ENCODE data around the gene ZIC5.
A peak's percentile ranks its signal among the peaks of the same experiment; 100 is the strongest.

Gene ZIC5

DNA sequence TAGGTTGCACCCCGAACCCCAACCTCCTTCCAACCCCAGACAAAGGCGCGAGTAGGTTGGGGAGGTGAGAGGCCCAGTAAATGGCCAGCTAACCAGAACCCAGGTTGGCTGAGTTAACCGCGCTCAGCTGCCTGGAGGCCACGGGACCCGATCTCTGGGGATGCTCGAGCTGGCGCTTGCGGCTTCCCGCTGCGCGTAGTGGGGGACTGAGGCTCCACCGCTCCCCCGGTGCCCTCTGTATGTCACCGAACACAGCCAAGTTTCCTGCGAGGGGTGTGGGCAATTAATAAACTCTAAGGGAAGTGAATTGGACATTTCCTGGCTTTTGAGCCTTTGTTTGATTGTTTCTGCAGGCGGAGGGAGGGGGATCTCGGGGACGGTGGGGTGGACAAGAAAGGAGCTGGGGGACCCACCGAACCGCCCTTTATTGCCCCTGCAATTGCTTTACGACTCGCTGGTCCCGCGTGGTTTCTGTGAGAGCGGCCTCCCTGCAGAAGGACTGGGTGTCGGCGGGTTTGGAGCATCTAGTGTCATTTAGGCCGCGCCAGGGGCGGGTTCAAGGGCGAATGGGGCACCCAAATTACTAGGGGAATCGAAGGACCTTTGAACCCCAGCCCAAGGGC lies 3.5 kb upstream of the ZIC5 start:
- peak in 1 of 2 experiments; percentile 3 for DNase-seq (ENCODE audit: low spot score in 2 of 2)
- Histone ChIP-seq H3K4me3 (no peak overlapping the region), H3K27me3 (ENCODE audit: low read depth) (no peaks in the 10 kb centered on the region), H3K4me1 (no peaks in the 10 kb centered on the region; the same call in 1 of the 2 replicates), H3K9me3 (no peaks in the 10 kb centered on the region), H3K36me3 (replicated peaks) (no peaks in the 10 kb centered on the region)
- in situ Hi-C loops (cut with MboI; ENCODE audit: low sequenced_read_pairs), result no loop called here

DNA sequence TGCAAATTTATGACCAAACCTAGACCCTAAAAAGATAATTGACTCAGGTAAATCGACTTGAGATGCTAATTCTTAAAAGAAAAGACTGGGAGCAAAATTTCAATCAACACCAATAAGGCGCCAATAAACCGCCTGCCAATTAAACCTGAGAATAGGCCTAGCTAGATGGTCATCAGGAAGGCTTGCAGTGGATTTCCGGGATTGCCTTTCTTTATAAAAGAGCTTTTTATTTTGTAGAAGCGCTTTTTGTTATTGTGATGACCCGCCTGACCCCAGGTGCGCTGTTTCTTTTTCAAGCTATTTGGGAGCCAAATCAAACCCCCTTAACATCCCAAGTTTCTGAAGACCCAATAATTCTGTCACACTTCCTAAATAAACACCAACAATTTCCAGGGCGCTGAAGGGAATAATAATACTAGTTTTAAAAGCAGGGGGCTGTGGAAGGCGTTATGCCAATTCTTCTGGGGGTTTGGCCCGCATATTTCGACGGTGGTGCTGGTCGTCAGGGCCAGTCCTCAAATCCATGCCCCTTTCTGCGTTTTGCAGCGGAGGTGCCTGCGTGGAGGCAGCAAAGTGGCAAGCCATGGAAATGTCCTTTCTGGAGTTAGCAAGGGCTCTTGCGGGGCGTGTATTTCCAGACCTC lies 2.9 kb upstream of the ZIC5 start:
- no peaks in the 10 kb centered on the region for H3K36me3 ChIP-seq (replicated peaks)
- H3K27me3 ChIP-seq (ENCODE audit: low read depth), result no peaks in the 10 kb centered on the region
- no peaks in the 10 kb centered on the region for H3K9me3 ChIP-seq
- H3K4me3 ChIP-seq, result no peak overlapping the region
- no peaks in the 10 kb centered on the region; the same call in 1 of the 2 replicates for H3K4me1 ChIP-seq
- in situ Hi-C loops (cut with MboI; ENCODE audit: low sequenced_read_pairs), result no loop called here
- peak in 1 of 2 experiments; percentile 4 for DNase-seq (ENCODE audit: low spot score in 2 of 2)

DNA sequence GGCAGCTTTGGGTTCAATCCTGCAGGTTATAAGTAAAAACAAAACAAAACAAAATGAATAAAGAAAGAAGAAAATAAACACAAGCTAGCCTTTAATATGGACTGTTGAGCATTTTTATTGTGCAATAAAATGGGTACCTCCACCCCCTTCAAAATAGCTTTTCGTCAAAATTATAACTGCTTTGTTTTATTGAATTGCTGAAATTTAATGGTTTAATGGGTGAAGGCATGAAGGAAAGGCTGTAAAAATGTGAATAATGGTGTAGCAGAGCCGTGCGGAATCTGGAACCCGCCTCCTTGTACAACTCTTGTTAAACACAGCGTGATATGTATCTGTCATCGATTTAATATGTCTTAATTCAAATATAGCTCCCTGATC lies 2.2 kb upstream of the ZIC5 start:
- H3K4me1 ChIP-seq, result peaks cover 6% of the 10 kb centered on the region; the same call in 1 of the 2 replicates
- DNase-seq (ENCODE audit: low spot score in 2 of 2), result no peak
- 0 out of 2 replicates have a peak, but pooled peaks cover 6% of the 10 kb centered on the region for H3K36me3 ChIP-seq (replicated peaks)
- in situ Hi-C loops (cut with MboI; ENCODE audit: low sequenced_read_pairs), result no loop called here
- H3K9me3 ChIP-seq, result no peaks in the 10 kb centered on the region
- no peaks in the 10 kb centered on the region for H3K27me3 ChIP-seq (ENCODE audit: low read depth)
- H3K4me3 ChIP-seq, result no peak overlapping the region

DNA sequence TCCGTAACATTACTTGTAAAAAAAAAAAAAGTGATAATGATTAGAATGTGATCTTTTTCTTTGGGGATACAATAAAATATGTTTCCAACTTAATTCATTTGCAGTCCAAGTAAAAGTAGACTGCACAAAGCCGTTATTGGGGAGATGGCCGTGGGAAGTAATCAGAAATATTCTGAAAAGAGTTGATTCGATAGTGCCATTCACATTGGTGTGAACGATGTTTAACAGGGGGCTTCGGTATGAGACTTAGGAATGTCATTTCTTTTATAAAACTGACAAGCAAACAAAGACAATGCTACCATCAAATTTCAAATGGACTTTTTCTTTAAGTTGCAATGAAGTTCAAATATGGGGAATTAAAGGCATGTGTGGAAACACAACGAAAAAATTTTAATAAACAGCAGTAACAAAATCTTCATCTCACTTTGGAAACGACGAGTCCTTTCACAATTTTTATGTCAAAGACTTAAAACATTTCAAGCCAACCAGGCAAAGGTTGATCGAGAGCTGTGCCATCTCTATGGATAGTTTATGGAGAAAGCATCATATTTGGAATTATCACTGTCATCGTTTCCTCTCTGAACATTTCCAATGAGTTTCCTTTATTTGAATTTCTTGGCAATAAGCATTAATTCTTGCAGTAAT lies 1.7 kb upstream of the ZIC5 start:
- H3K4me1 ChIP-seq, result peaks cover 8% of the 10 kb centered on the region; the same call in 1 of the 2 replicates
- no peak overlapping the region for H3K4me3 ChIP-seq
- H3K36me3 ChIP-seq (replicated peaks), result 0 out of 2 replicates have a peak, but pooled peaks cover 6% of the 10 kb centered on the region
- DNase-seq (ENCODE audit: low spot score in 2 of 2), result no peak
- no peaks in the 10 kb centered on the region for H3K9me3 ChIP-seq
- no peaks in the 10 kb centered on the region for H3K27me3 ChIP-seq (ENCODE audit: low read depth)
- in situ Hi-C loops (cut with MboI; ENCODE audit: low sequenced_read_pairs), result no loop called here

DNA sequence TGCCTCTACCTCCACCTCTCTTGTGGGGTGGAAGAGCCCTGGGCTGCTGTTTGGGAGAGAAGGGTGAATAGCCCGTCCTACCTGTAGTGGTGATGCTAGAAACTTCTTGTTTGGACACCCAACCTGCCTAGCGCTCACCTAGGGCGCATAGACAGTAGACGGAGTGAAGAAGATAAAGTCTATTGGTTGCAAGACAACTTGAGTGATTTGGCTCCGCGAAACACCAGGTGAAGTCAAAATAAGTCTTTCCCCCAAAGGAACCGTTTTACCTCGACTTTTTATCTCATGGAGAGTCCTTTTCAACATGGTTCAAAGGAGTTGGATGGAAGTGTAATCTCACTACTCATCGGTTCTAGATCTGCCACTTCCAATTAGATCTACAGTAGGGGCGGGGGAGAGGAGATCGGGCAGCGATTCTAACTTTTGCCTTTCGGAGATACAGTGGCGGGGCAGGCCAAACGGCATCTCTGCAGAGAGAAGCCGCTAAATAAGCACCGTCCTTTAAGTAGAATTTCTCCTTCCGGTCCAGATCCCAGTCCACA lies 694 bp upstream of the ZIC5 start:
- in situ Hi-C loops (cut with MboI; ENCODE audit: low sequenced_read_pairs), result no loop called here

DNA sequence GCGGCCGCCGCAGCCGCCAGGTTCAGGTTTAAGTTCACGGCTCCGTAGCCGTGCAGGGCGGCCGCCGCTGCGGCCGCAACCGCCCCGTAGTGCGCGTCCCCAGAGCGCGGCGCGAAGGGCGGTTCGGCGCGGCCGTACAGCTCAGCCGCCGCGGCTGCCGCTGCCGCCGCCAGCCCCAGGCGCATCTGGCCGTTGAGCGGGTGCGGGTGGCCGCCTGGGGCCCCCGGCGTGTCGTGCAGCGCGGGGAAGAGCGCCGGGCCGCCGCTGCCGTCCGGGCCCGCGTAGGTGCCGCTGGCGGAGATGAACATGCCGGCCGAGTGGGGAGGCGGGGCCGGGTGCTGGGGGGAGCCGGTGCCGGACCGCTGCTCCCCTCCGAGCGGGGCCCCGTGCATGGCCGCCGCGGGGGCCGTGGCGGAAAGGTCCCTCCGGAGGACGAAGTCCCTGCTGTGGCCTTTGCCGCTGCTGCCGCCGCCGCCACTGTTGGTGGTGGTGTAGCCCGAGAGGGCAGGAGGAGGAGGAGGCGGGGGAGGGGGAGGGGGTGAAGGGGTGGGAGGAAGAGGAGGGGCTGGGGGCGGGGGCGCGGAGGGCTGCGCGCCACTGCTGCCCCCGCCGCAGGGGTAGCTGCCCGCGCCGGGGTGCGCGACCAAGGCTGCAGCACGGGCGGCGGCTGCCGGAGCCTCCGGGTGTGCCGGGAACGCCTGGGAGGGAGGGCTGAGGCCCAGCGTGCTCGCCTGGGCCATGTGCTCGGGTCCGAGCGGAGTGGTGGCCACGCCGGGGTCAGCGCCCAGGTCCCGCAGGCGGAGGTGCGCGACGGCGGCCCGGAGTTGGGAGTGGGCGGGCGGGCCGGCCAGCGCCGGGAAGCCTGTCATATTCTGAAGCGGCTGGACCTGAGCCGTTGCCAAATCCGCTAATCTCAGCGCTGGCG lies 654 bp downstream of the ZIC5 start:
- no peaks in the 10 kb centered on the region for H3K27me3 ChIP-seq (ENCODE audit: low read depth)
- in situ Hi-C loops (cut with MboI; ENCODE audit: low sequenced_read_pairs), result no loop called here
- DNase-seq (ENCODE audit: low spot score in 2 of 2), result peak; percentile 46 to 82
- peak overlapping the region; percentile 31 for H3K4me3 ChIP-seq
- H3K4me1 ChIP-seq, result peaks cover 12% of the 10 kb centered on the region; the same call in 1 of the 2 replicates
- no peaks in the 10 kb centered on the region for H3K9me3 ChIP-seq
- H3K36me3 ChIP-seq (replicated peaks), result peaks cover 6% of the 10 kb centered on the region; the same call in 1 of the 2 replicates

More for the DNA sequence above, 694 bp upstream of the ZIC5 start:
- Histone ChIP-seq H3K36me3 (replicated peaks) (0 out of 2 replicates have a peak, but pooled peaks cover 6% of the 10 kb centered on the region), H3K27me3 (ENCODE audit: low read depth) (no peaks in the 10 kb centered on the region), H3K4me3 (no peak overlapping the region), H3K4me1 (peaks cover 9% of the 10 kb centered on the region; the same call in 1 of the 2 replicates), H3K9me3 (no peaks in the 10 kb centered on the region)
- DNase-seq (ENCODE audit: low spot score in 2 of 2), result peak in 1 of 2 experiments; percentile 5

DNA sequence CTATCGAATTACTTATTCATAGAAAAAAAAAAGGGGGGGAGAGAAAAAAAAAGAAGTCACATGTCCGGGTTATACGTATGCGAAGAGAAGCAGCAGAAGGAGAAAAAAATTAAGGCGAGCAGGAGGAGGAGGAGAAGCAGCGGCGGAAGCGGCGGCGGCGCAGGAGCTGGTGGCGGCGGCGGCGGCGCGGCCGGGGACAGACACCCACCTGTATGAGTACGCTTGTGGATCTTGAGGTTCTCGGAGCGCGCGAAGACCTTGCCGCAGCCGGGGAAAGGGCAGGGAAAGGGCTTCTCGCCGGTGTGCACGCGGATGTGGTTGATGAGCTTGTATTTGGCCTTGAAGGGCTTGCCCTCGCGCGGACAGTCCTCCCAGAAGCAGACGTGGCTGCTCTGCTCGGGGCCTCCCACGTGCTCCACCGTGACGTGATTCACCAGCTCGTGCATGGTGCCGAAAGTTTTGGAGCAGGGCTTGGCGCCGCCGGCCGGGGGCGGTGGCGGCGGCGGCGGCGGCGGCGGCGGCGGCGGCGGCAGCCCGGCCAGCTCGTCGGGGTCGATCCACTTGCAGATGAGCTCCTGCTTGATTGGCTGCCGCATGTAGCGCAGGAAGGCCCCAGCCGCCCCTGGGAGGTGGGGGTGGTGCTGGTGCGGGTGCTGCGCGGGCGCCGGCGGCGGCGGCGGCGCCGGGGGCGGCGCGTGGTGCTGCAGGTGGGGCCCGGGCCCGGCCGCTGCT lies 1.5 kb downstream of the ZIC5 start:
- Histone ChIP-seq H3K27me3 (ENCODE audit: low read depth) (no peaks in the 10 kb centered on the region), H3K4me1 (peaks cover 12% of the 10 kb centered on the region; the same call in 1 of the 2 replicates), H3K4me3 (peak overlapping the region; percentile 59), H3K9me3 (no peaks in the 10 kb centered on the region), H3K36me3 (replicated peaks) (peaks cover 13% of the 10 kb centered on the region)
- in situ Hi-C loops (cut with MboI; ENCODE audit: low sequenced_read_pairs), result no loop called here
- peak; percentile 64 to 86 for DNase-seq (ENCODE audit: low spot score in 2 of 2)

DNA sequence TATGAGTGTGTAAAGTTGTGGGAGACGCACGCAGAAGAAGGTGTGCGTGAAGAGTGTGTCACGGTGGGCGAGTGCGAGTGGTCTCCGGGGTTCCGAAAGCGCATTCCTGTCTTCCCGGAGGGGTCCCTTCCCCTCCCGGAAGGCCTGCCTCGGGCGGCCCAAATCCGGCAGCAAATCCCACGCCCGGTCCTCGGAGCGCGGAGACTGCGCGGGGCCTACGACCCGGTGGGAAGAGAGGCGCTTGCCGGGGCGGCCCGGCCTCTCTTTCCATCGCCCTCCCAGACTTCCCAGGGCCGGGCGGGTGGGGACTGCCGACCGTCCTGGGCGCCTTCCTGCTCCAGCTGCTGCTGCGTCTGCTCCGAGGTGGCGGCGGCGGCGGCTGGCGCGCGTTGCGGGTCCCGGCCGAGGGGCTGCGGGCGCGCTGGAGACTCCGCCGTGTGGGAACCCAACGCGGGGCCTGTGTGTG lies 2.1 kb downstream of the ZIC5 start:
- in situ Hi-C loops (cut with MboI; ENCODE audit: low sequenced_read_pairs), result no loop called here
- H3K27me3 ChIP-seq (ENCODE audit: low read depth), result no peaks in the 10 kb centered on the region
- peaks cover 14% of the 10 kb centered on the region for H3K36me3 ChIP-seq (replicated peaks)
- no peaks in the 10 kb centered on the region for H3K9me3 ChIP-seq
- peak in 1 of 2 experiments; percentile 43 for DNase-seq (ENCODE audit: low spot score in 2 of 2)
- peak overlapping the region; percentile 59 for H3K4me3 ChIP-seq
- H3K4me1 ChIP-seq, result peaks cover 12% of the 10 kb centered on the region; the same call in 1 of the 2 replicates

DNA sequence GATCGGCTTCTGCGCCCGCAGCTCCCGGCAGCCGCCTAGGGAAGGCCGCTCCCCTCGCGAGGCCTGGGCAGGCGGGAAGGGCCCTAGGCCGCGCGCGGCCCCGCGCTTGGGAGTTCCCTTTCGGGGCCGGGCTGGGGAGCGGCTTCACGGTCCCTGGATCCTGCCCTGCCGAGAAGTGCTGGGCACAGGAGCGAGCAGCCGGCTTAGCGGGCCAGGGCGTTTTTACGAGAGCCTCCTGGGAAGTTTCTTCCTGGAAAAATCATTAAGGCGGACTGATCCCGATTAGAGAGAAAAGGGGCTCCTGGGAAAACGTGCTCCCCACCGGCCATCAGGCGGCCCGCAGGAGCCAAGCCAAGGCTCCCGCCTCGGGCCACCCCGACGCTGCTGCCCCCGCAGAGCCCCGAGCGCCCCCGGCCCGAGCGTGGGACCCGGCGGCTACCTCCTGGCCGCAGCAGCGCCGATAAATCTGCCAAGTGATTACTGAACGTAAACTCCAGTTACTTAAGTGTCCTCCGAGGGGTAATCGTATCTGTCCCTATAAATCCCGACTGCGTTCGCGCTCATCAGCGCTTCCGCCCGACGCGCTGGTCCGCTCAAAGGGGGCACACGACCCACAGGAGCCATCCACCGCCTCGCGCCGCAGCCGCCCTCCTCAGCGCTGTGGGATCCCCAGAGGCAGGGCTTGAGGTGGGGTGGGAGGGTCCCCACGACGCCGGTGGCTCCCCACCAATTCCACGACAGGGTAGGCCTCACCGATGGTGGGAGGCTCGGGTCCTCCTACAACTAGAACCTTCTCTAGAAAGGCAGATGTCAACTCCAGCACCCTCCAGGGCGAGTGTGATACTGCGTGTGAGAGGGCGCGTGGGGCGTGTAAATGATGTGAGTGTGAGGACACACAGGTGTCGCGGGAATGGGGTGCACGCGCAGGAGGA lies 2.8 kb downstream of the ZIC5 start:
- Histone ChIP-seq H3K36me3 (replicated peaks) (peaks cover 18% of the 10 kb centered on the region), H3K27me3 (ENCODE audit: low read depth) (no peaks in the 10 kb centered on the region), H3K9me3 (no peaks in the 10 kb centered on the region), H3K4me3 (peak overlapping the region; percentile 59), H3K4me1 (peaks cover 12% of the 10 kb centered on the region; the same call in 1 of the 2 replicates)
- DNase-seq (ENCODE audit: low spot score in 2 of 2), result peak in 1 of 2 experiments; percentile 55
- in situ Hi-C loops (cut with MboI; ENCODE audit: low sequenced_read_pairs), result no loop called here

DNA sequence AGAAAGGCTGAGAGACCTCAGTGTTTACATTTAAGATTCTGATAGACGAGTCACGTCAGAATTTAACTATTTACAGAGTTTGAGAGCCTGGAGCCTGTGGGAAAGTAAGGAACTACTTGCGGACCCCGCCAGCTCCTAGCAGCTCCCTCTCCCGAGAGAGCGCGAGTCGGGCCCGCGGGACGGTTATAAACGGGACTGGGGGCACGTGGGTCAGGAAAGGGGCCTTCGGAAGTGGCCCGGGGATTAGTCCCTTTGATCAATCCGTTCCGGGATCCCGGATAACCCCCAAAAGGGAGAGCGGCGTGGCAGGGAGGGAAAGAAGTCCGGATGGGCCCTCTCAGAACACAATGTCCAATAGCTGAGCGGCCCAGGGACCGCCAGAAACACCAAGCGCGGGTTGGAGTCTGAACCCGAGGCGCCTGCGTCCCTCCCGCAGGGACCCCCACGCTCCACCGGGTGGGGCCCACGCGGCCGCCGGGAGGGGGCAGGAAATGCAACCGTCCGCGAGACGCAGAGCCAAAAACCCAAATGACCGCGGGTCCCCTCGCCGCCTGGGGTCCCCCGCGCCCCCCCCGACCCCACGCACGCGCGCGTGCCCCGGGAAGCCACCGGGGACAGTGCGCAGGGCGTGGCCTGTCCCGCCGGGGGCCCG lies 3.6 kb downstream of the ZIC5 start:
- Histone ChIP-seq H3K27me3 (ENCODE audit: low read depth) (no peaks in the 10 kb centered on the region), H3K36me3 (replicated peaks) (peaks cover 19% of the 10 kb centered on the region), H3K4me3 (peak overlapping the region; percentile 59), H3K4me1 (peaks cover 12% of the 10 kb centered on the region; the same call in 1 of the 2 replicates), H3K9me3 (no peaks in the 10 kb centered on the region)
- peak in 1 of 2 experiments; percentile 54 for DNase-seq (ENCODE audit: low spot score in 2 of 2)
- in situ Hi-C loops (cut with MboI; ENCODE audit: low sequenced_read_pairs), result no loop called here

DNA sequence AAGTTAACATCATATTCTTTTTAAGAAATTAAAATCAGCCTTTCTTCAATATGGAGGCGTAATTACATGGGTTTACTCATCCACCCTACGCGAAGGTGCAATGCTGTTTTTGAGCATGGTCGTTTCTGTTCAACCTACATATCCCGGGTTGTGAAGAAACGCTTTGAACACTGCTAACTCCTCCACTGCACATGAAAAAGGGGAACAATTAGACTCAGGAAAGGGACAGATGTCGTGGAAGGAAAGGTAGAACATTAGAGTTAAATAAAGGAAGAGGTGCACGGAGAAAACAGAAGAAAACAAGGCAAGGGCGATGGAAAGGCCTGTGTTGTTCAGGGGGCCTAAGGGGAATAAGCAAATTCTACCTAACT lies 4.1 kb downstream of the ZIC5 start:
- peaks cover 12% of the 10 kb centered on the region; the same call in 1 of the 2 replicates for H3K4me1 ChIP-seq
- H3K9me3 ChIP-seq, result no peaks in the 10 kb centered on the region
- no peak for DNase-seq (ENCODE audit: low spot score in 2 of 2)
- no peaks in the 10 kb centered on the region for H3K27me3 ChIP-seq (ENCODE audit: low read depth)
- peaks cover 19% of the 10 kb centered on the region for H3K36me3 ChIP-seq (replicated peaks)
- peak overlapping the region; percentile 59 for H3K4me3 ChIP-seq
- in situ Hi-C loops (cut with MboI; ENCODE audit: low sequenced_read_pairs), result no loop called here

All from HAP-1 (cell line).